Cardiac ventricle fibroblast (primary cell): ENCODE data around the gene SEMA3F. TPM values are rescaled to one million over a fixed set of nuclear protein-coding genes. Genes with fewer than 3 reads are reported as not detected.

Experiments used
- total RNA-seq: library from RNA; depleted of rRNA; stranded (reverse); fragments of >200 nt; gene quantifications from 2 replicates; pipeline ENCODE4 v1.2.3, GENCODE V29; 2015

Gene SEMA3F
- 9.0 and 10.4 TPM in 2 replicates for total RNA-seq

GRCh38 chr3:50154840-50155490, at the start of gene SEMA3F:
SEMA3F (plus strand) TSS chr3:50155324; CDS start chr3:50159623, 4,299 bp downstream.

GRCh38 chr3:50190936-50191660, 36.0 kb downstream of the SEMA3F start, which contains the start of gene GNAT1:
GNAT1 (plus strand) TSS chr3:50191610; CDS start chr3:50191726, 116 bp downstream.

GRCh38 chr3:50204804-50205412, 49.8 kb downstream of the SEMA3F start, which contains the start of gene SLC38A3:
SLC38A3 (plus strand) TSS chr3:50205271; CDS start chr3:50214200, 8,929 bp downstream.

GRCh38 chr3:50235716-50236483, 80.8 kb downstream of the SEMA3F start, which contains the start of gene GNAI2:
GNAI2 (plus strand) TSS chr3:50236204; CDS start chr3:50236336, 132 bp downstream.

Other genes starting within 250 kb of the SEMA3F start
- gene MON1A, start 225.5 kb upstream of the SEMA3F start, total RNA-seq = 8.3 and 11.9 TPM in 2 replicates
- gene RBM6, start 215.2 kb upstream of the SEMA3F start, total RNA-seq = 23.6 and 23.7 TPM in 2 replicates
- gene RBM5, start 66.4 kb upstream of the SEMA3F start, total RNA-seq = 60.0 and 66.3 TPM in 2 replicates
- gene GNAT1, start 36.3 kb downstream of the SEMA3F start, total RNA-seq = not detected in 2 replicates
- not detected in 2 replicates for gene SLC38A3, start 49.9 kb downstream of the SEMA3F start, total RNA-seq
- 132 and 164 TPM in 2 replicates for gene GNAI2, start 80.9 kb downstream of the SEMA3F start, total RNA-seq
- 4.4 and 4.5 TPM in 2 replicates for gene SEMA3B, start 113.8 kb downstream of the SEMA3F start, total RNA-seq
- gene LSMEM2, start 123.8 kb downstream of the SEMA3F start, total RNA-seq = not detected in 2 replicates
- gene IFRD2, start 137.1 kb downstream of the SEMA3F start, total RNA-seq = 28.3 and 36.7 TPM in 2 replicates
- 7.2 and 17.3 TPM in 2 replicates for gene HYAL3, start 144.1 kb downstream of the SEMA3F start, total RNA-seq
- gene NAA80, start 144.1 kb downstream of the SEMA3F start, total RNA-seq = 8.4 and 12.9 TPM in 2 replicates
- gene HYAL1, start 148.2 kb downstream of the SEMA3F start, total RNA-seq = 2.7 and 7.4 TPM in 2 replicates
- 51.3 and 65.4 TPM in 2 replicates for gene HYAL2, start 167.4 kb downstream of the SEMA3F start, total RNA-seq
- 11.4 and 41.2 TPM in 2 replicates for gene TUSC2, start 172.9 kb downstream of the SEMA3F start, total RNA-seq
- 18.4 and 23.3 TPM in 2 replicates for gene RASSF1, start 185.5 kb downstream of the SEMA3F start, total RNA-seq
- 0.06 and 0.24 TPM in 2 replicates for gene ZMYND10, start 190.4 kb downstream of the SEMA3F start, total RNA-seq
- 15.5 and 22.6 TPM in 2 replicates for gene NPRL2, start 195.5 kb downstream of the SEMA3F start, total RNA-seq
- gene CYB561D2, start 195.5 kb downstream of the SEMA3F start, total RNA-seq = 21.4 and 29.5 TPM in 2 replicates
- 62.7 and 65.7 TPM in 2 replicates for gene TMEM115, start 204.2 kb downstream of the SEMA3F start, total RNA-seq